IMR-90 (cell line): Measurements from ENCODE around the gene MRPS22. TPM values are rescaled to one million over a fixed set of nuclear protein-coding genes. Genes with fewer than 3 reads are reported as not detected.

ENCODE experiments used
- ATAC-seq: fragments of 200-7000 bp; cut with Tn5 transposase; 2 replicates; pipeline ENCODE4 v1.9.1; 2020; ENCODE audit warnings: low read depth, mild to moderate bottlenecking, moderate library complexity
- BruUV-seq: library from RNA; stranded (reverse); fragments of 400-500 nt; replicated peaks from 2 replicates; lab custom pipeline; 2021; lab: Mats Ljungman, UMichigan
- CTCF ChIA-PET: fragments of 300-600 bp; formaldehyde crosslinking; extraction: SDS; loops from one replicate; lab custom pipeline; 2021; ENCODE audit warnings: antibody characterized with exemption; lab: Yijun Ruan, JAX
- POLR2A ChIA-PET: fragments of 300-600 bp; sonication (Branson Sonifier 250); formaldehyde crosslinking; loops from one replicate; lab custom pipeline; 2022; ENCODE audit warnings: antibody characterized with exemption; ENCODE audit not compliant: unreplicated experiment; lab: Charles Lee
- DNase-seq: peaks from one replicate; pipeline ENCODE4 v3.0.0; 2013
- H2AFZ ChIP-seq: replicated peaks from 2 replicates; pipeline ENCODE3; 2013; ENCODE audit warnings: low read length, mild to moderate bottlenecking; ENCODE audit not compliant: poor library complexity
- H2AK5ac ChIP-seq: 2 replicates; pipeline ENCODE4 v1.6.1; 2013; ENCODE audit warnings: low read depth, low read length, inconsistent platforms
- H2AK9ac ChIP-seq: replicated peaks from 2 replicates; pipeline ENCODE3; 2013; ENCODE audit warnings: mild to moderate bottlenecking, low read depth, low read length, moderate library complexity; ENCODE audit not compliant: poor library complexity
- H2BK120ac ChIP-seq: 2 replicates; pipeline ENCODE4 v1.6.1; 2013; ENCODE audit warnings: low read depth, low read length, inconsistent platforms
- H2BK15ac ChIP-seq: 3 replicates; pipeline ENCODE4 v1.6.1; 2013; ENCODE audit warnings: low read depth, low read length, inconsistent platforms
- H2BK20ac ChIP-seq: 2 replicates; pipeline ENCODE4 v1.6.1; 2013; ENCODE audit warnings: low read depth, mild to moderate bottlenecking, inconsistent platforms, low read length, moderate library complexity
- H2BK5ac ChIP-seq: 2 replicates; pipeline ENCODE4 v1.6.1; 2013; ENCODE audit warnings: mild to moderate bottlenecking, low read depth, low read length, inconsistent platforms; ENCODE audit not compliant: poor library complexity, severe bottlenecking
- H3K14ac ChIP-seq: replicated peaks from 2 replicates; pipeline ENCODE4 v1.6.1; 2013; ENCODE audit warnings: low read depth, low read length, inconsistent platforms
- H3K18ac ChIP-seq: 2 replicates; pipeline ENCODE4 v1.6.1; 2013; ENCODE audit warnings: low read depth, low read length, control low read depth
- H3K23ac ChIP-seq: 2 replicates; pipeline ENCODE4 v1.6.1; 2013; ENCODE audit warnings: low read depth, low read length, inconsistent platforms
- H3K27ac ChIP-seq: 2 replicates; pipeline ENCODE4 v1.5.1; 2013; ENCODE audit warnings: mild to moderate bottlenecking, control low read depth, low read length; ENCODE audit not compliant: insufficient read depth
- H3K27me3 ChIP-seq: 2 replicates; pipeline ENCODE4 v1.6.1; 2013; ENCODE audit warnings: low read length; ENCODE audit not compliant: control insufficient read depth, insufficient read depth
- H3K36me3 ChIP-seq: 2 replicates; pipeline ENCODE4 v1.6.1; 2013; ENCODE audit warnings: low read length, mixed read lengths; ENCODE audit not compliant: control insufficient read depth, insufficient read depth
- H3K4ac ChIP-seq: 2 replicates; pipeline ENCODE4 v1.6.1; 2013; ENCODE audit warnings: low read depth, low read length, inconsistent platforms
- H3K4me1 ChIP-seq: 2 replicates; pipeline ENCODE4 v1.6.1; 2013; ENCODE audit warnings: low read length, mixed read lengths; ENCODE audit not compliant: control insufficient read depth, insufficient read depth
- H3K4me2 ChIP-seq: 2 replicates; pipeline ENCODE4 v1.6.1; 2013; ENCODE audit warnings: low read depth, mild to moderate bottlenecking, control low read depth, low read length, moderate library complexity
- H3K4me3 ChIP-seq: 2 replicates; pipeline ENCODE4 v1.5.1; 2013; ENCODE audit warnings: low read depth, mild to moderate bottlenecking, control low read depth, low read length, moderate library complexity; ENCODE audit not compliant: insufficient read depth
- H3K56ac ChIP-seq: 2 replicates; pipeline ENCODE4 v1.6.1; 2013; ENCODE audit warnings: low read length, inconsistent platforms; ENCODE audit not compliant: insufficient read depth; ENCODE audit errors: extremely low read depth
- H3K79me1 ChIP-seq, 2 experiments: 2 replicates each; pipeline ENCODE4 v1.6.1; 2013; ENCODE audit warnings: low read length in 2 of 2, inconsistent platforms in 1 of 2, low read depth in 1 of 2
- H3K9ac ChIP-seq: 2 replicates; pipeline ENCODE4 v1.6.1; 2013; ENCODE audit warnings: low read depth, low read length, control low read depth
- H3K9me1 ChIP-seq: 2 replicates; pipeline ENCODE4 v1.6.1; 2013; ENCODE audit warnings: low read length, inconsistent platforms; ENCODE audit not compliant: insufficient read depth
- H3K9me3 ChIP-seq: 2 replicates; pipeline ENCODE4 v1.6.1; 2013; ENCODE audit warnings: low read length; ENCODE audit not compliant: control insufficient read depth, insufficient read depth
- H4K20me1 ChIP-seq: 2 replicates; pipeline ENCODE4 v1.6.1; 2013; ENCODE audit warnings: low read length, inconsistent platforms; ENCODE audit not compliant: insufficient read depth
- H4K5ac ChIP-seq: 2 replicates; pipeline ENCODE4 v1.6.1; 2013; ENCODE audit warnings: mild to moderate bottlenecking, low read depth, low read length, control low read depth
- H4K8ac ChIP-seq, 2 experiments: 2 replicates each; pipeline ENCODE4 v1.6.1; 2013; ENCODE audit warnings: low read depth in 2 of 2, low read length in 2 of 2, control low read depth in 1 of 2, inconsistent platforms in 1 of 2
- H4K91ac ChIP-seq: 2 replicates; pipeline ENCODE4 v1.6.1; 2013; ENCODE audit warnings: low read depth, low read length, inconsistent platforms; ENCODE audit not compliant: insufficient read depth
- CTCF ChIP-seq: conservative IDR thresholded peaks from 2 replicates; pipeline ENCODE4 v1.5.1; 2012; ENCODE audit warnings: mild to moderate bottlenecking, low read depth, low read length, improper control_type of control experiment
- RAD21 ChIP-seq: IDR thresholded peaks from 2 replicates; pipeline ENCODE4 v1.6.1; 2012; ENCODE audit warnings: low read length, improper control_type of control experiment
- WGBS, 2 experiments: methylation state at CpG; one replicate each; pipeline versions ENCODE4 v1.1.5 to v1.1.7; 2013; ENCODE audit warnings: missing lambda C conversion rate in 2 of 2; ENCODE audit not compliant: insufficient read length in 1 of 2; ENCODE audit errors: extremely low coverage in 2 of 2; 5-methylcytosine and 5-hydroxymethylcytosine counted together
- dilution Hi-C: fragments of 300-500 bp; cut with HindIII; formaldehyde crosslinking; loops from one replicate; pipeline ENCODE4 v1.14.3; 2018; ENCODE audit warnings: low sequenced_read_pairs; ENCODE audit not compliant: unreplicated experiment
- in situ Hi-C: fragments of 300-500 bp; cut with MboI; formaldehyde crosslinking; loops from 3 replicates; pipeline ENCODE4 v1.14.3; 2019; ENCODE audit warnings: low sequenced_read_pairs, inconsistent platforms, mixed read lengths
- intact Hi-C: fragments of 100-400 bp; cut with micrococcal nuclease; formaldehyde crosslinking; loops from 2 replicates; pipeline ENCODE4 v1.10.0; 2022
- polyA plus RNA-seq, 3 experiments: library from polyadenylated mRNA; depleted of rRNA; stranded (reverse); fragments of >200 nt; gene quantifications; 2 replicates each; pipeline ENCODE4 v1.2.3, GENCODE V29; 2012; ENCODE audit warnings: low replicate concordance in 1 of 3
- total RNA-seq: library from RNA; depleted of rRNA; stranded (reverse); fragments of >200 nt; gene quantifications from 2 replicates; pipeline ENCODE4 v1.2.3, GENCODE V29; 2012

Gene MRPS22
- total and polyA plus RNA-seq, 2 of the 4 experiments (the other 2 are of a cell fraction), result 54.5 to 72.4 TPM

GRCh38 chr3:139303216-139303615, 40.6 kb upstream of the MRPS22 start:
- no peaks in the 10 kb centered on the region for H3K27me3 ChIP-seq
- ChIA-PET POLR2A (no interaction called here), CTCF (interaction anchor here (0.5 to 1.3 kb wide), 3 partner anchors 16 to 620 kb away, joined by 3 to 8 read pairs (median 4); no protein-coding TSS in a partner anchor)
- H4K8ac ChIP-seq, result peak overlapping the region; percentile 82 to 89
- H3K9ac ChIP-seq, result no peak overlapping the region
- H2AFZ ChIP-seq, result no peak overlapping the region
- H4K20me1 ChIP-seq, result no peaks in the 10 kb centered on the region
- H3K23ac ChIP-seq, result peak overlapping the region; percentile 81; the same call in 1 of the 2 replicates
- peak overlapping the region; percentile 96 for H2BK20ac ChIP-seq
- peak overlapping the region; percentile 99; the same call in 2 of the 3 replicates for H2BK15ac ChIP-seq
- intact Hi-C loops (no loop called here), dilution Hi-C loops (no loop called here), in situ Hi-C loops (no loop called here)
- BruUV-seq, result no TSS peak
- TF ChIP-seq RAD21 (no peak), CTCF (no peak)
- no peak overlapping the region for H3K4me3 ChIP-seq
- DNase-seq (no peak), ATAC-seq (no peak)
- peaks cover 37% of the 10 kb centered on the region for H3K9me1 ChIP-seq
- no peaks in the 10 kb centered on the region for H3K36me3 ChIP-seq
- no peaks in the 10 kb centered on the region for H3K9me3 ChIP-seq
- peak overlapping the region; percentile 97 for H2BK5ac ChIP-seq
- WGBS, 2 experiments, result 67% methylated on average over 3 of the region's 5 CpGs; no CpG with 5 or more reads in 1 of the 2 experiments
- peak overlapping the region; percentile 91 for H3K4ac ChIP-seq
- peak overlapping the region; percentile 96 for H4K5ac ChIP-seq
- peak overlapping the region; percentile 95 for H2AK5ac ChIP-seq
- peak overlapping the region; percentile 58; the same call in 1 of the 2 replicates for H3K56ac ChIP-seq
- H3K18ac ChIP-seq, result peak overlapping the region; percentile 98
- H3K27ac ChIP-seq, result peak overlapping the region; percentile 87
- no peak overlapping the region for H2AK9ac ChIP-seq
- H2BK120ac ChIP-seq, result peak overlapping the region; percentile 96
- peaks cover 31% of the 10 kb centered on the region for H3K4me1 ChIP-seq
- H3K79me1 ChIP-seq, result no peaks in the 10 kb centered on the region
- no peak overlapping the region for H3K4me2 ChIP-seq
- peak overlapping the region; percentile 50 for H3K14ac ChIP-seq
- peak overlapping the region; percentile 99 for H4K91ac ChIP-seq
